GM23338 (cell line): ENCODE results near the gene CASKIN2. TPM values are rescaled to one million over a fixed set of nuclear protein-coding genes. Genes with fewer than 3 reads are reported as not detected.

Source experiments
- ATAC-seq: fragments of 200-7000 bp; cut with Tn5 transposase; 3 replicates; pipeline ENCODE4 v1.9.1; 2020
- DNase-seq: peaks from one replicate; pipeline ENCODE4 v3.0.0-alpha.2; 2015; ENCODE audit warnings: low spot score
- H2AFZ ChIP-seq: fragments of 200-600 bp; sonication (generic); 2 replicates; pipeline ENCODE4 v1.8.0; 2016; ENCODE audit warnings: antibody characterized with exemption, mild to moderate bottlenecking, moderate library complexity
- H3F3A ChIP-seq: fragments of 200-600 bp; sonication (generic); replicated peaks from 2 replicates; pipeline ENCODE4 v1.8.0; 2017; ENCODE audit warnings: antibody characterized with exemption, mixed run types, low read depth
- H3K27ac ChIP-seq: fragments of 200-600 bp; sonication (generic); 2 replicates; pipeline ENCODE4 v1.6.1; 2016; ENCODE audit warnings: low read depth
- H3K27me3 ChIP-seq: fragments of 200-600 bp; sonication (generic); 2 replicates; pipeline ENCODE4 v1.8.0; 2016; ENCODE audit warnings: mild to moderate bottlenecking, mixed run types, moderate library complexity; ENCODE audit not compliant: insufficient read depth
- H3K36me3 ChIP-seq: fragments of 200-600 bp; sonication (generic); 2 replicates; pipeline ENCODE4 v1.8.0; 2016; ENCODE audit warnings: mild to moderate bottlenecking; ENCODE audit not compliant: insufficient read depth
- H3K4me1 ChIP-seq: fragments of 200-600 bp; sonication (generic); 2 replicates; pipeline ENCODE4 v1.8.0; 2016; ENCODE audit warnings: mild to moderate bottlenecking, moderate library complexity; ENCODE audit not compliant: insufficient read depth
- H3K4me2 ChIP-seq: fragments of 200-600 bp; sonication (generic); 2 replicates; pipeline ENCODE4 v1.7.1; 2017; ENCODE audit warnings: mixed run types
- H3K4me3 ChIP-seq: fragments of 200-600 bp; sonication (generic); 2 replicates; pipeline ENCODE4 v1.6.1; 2016; ENCODE audit warnings: mixed run types
- H3K79me2 ChIP-seq: fragments of 200-600 bp; sonication (generic); replicated peaks from 2 replicates; pipeline ENCODE4 v1.8.0; 2017; ENCODE audit warnings: mild to moderate bottlenecking; ENCODE audit not compliant: insufficient read depth
- H3K9me2 ChIP-seq: fragments of 200-600 bp; sonication (generic); 2 replicates; pipeline ENCODE4 v1.8.0; 2017; ENCODE audit not compliant: insufficient read depth
- H4K20me1 ChIP-seq: fragments of 200-600 bp; sonication (generic); replicated peaks from 2 replicates; pipeline ENCODE4 v1.8.0; 2017; ENCODE audit warnings: mild to moderate bottlenecking; ENCODE audit not compliant: insufficient read depth
- H3K27ac Mint-ChIP-seq: 2 replicates; pipeline ENCODE4 v1.8.0; 2020; ENCODE audit warnings: inconsistent platforms, mild to moderate bottlenecking, moderate library complexity, mixed read lengths
- H3K27me3 Mint-ChIP-seq: 3 replicates; pipeline ENCODE4 v1.8.0; 2022; ENCODE audit warnings: low read depth, mild to moderate bottlenecking, moderate library complexity, mixed read lengths, inconsistent platforms; ENCODE audit not compliant: insufficient read depth, poor library complexity
- H3K36me3 Mint-ChIP-seq: 3 replicates; pipeline ENCODE4 v1.8.0; 2021; ENCODE audit warnings: low read depth, mild to moderate bottlenecking, inconsistent platforms, moderate library complexity, mixed read lengths
- H3K4me1 Mint-ChIP-seq: 3 replicates; pipeline ENCODE4 v1.8.0; 2020; ENCODE audit warnings: mild to moderate bottlenecking, inconsistent platforms, mixed read lengths
- H3K4me3 Mint-ChIP-seq: 3 replicates; pipeline ENCODE4 v1.8.0; 2021; ENCODE audit warnings: moderate library complexity, mild to moderate bottlenecking, inconsistent platforms, mixed read lengths
- H3K9me3 Mint-ChIP-seq: 3 replicates; pipeline ENCODE4 v1.8.0; 2020; ENCODE audit warnings: moderate library complexity, mild to moderate bottlenecking, inconsistent platforms, mixed read lengths
- CTCF ChIP-seq, 2 experiments: fragments of 200-600 bp in 1 of 2; sonication (generic) in 1 of 2; conservative IDR thresholded peaks; 2 replicates each; pipeline versions ENCODE4 v1.5.1 to v1.6.1; 2016 to 2017; ENCODE audit warnings: antibody characterized with exemption in 2 of 2, low read depth in 2 of 2, mild to moderate bottlenecking in 2 of 2, moderate library complexity in 1 of 2
- NANOG ChIP-seq: IDR thresholded peaks from 2 replicates; pipeline ENCODE4 v1.6.1; 2016; ENCODE audit warnings: antibody characterized with exemption, borderline replicate concordance
- ZNF114 ChIP-seq: fragments of 250-450 bp; sonication (Bioruptor Pico); IDR thresholded peaks from 2 replicates; pipeline ENCODE4 v1.5.0; 2020; ENCODE audit warnings: mild to moderate bottlenecking, moderate library complexity
- ZNF462 ChIP-seq: fragments of 250-450 bp; sonication (Bioruptor Pico); IDR thresholded peaks from 2 replicates; pipeline ENCODE4 v1.5.0; 2020; ENCODE audit warnings: mild to moderate bottlenecking, moderate library complexity
- polyA plus RNA-seq: library from polyadenylated mRNA; unstranded; fragments of >200 nt; fragmentation: Nextera tagmentation; extraction: Ambion mirVana; gene quantifications from 2 replicates; pipeline ENCODE4 v1.2.1, GENCODE V29; 2016
- total RNA-seq: library from RNA; depleted of rRNA; stranded (reverse); fragments of >200 nt; shearing (Covaris generic); gene quantifications from 2 replicates; pipeline ENCODE4 v1.2.3, GENCODE V29; 2014

The CASKIN2 gene
- total and polyA plus RNA-seq, 2 experiments from 2014 or later: 4.9 to 21.5 TPM

- TF ChIP-seq ZNF462 (CRISPR knock-in tag) (no peak), CTCF (conservative IDR thresholded peaks at IDR 0.05; ENCODE audit: low read depth in 2 of 2) (no peak), ZNF114 (CRISPR knock-in tag) (no peak)
These were observed 42.7 kb upstream of the CASKIN2 start (continued) for GRCh38 chr17:75557852-75558665.

- DNase-seq: no peak
- H3K4me2 ChIP-seq: no peak overlapping the region
- H3K4me3 Mint-ChIP-seq: no peak overlapping the region
- no peak overlapping the region for H3K27ac Mint-ChIP-seq
- H3K4me1 ChIP-seq: no peaks in the 10 kb centered on the region; the same call in 1 of the 2 replicates
- no peaks in the 10 kb centered on the region for H3K27me3 ChIP-seq
- H3K27ac ChIP-seq: no peak overlapping the region
- no peaks in the 10 kb centered on the region for H3K79me2 ChIP-seq
- no peak overlapping the region for H3K4me3 ChIP-seq
- no peaks in the 10 kb centered on the region for H3F3A ChIP-seq
- peak; percentile 46 for ATAC-seq
- H3K27me3 Mint-ChIP-seq: no peaks in the 10 kb centered on the region
- H3K4me1 Mint-ChIP-seq: peaks cover 11% of the 10 kb centered on the region; the same call in 1 of the 3 replicates
- H3K36me3 ChIP-seq: no peaks in the 10 kb centered on the region; the same call in 1 of the 2 replicates
- H3K9me3 Mint-ChIP-seq: no peaks in the 10 kb centered on the region
- no peaks in the 10 kb centered on the region for H4K20me1 ChIP-seq
- H2AFZ ChIP-seq: no peak overlapping the region
- H3K9me2 ChIP-seq: no peaks in the 10 kb centered on the region
- no peaks in the 10 kb centered on the region; the same call in 2 of the 3 replicates for H3K36me3 Mint-ChIP-seq
- TF ChIP-seq NANOG (no peak), ZNF462 (CRISPR knock-in tag) (no peak)
These were observed 41.9 kb upstream of the CASKIN2 start for GRCh38 chr17:75557075-75557851.
